Measurements from ENCODE around the gene LBP. TPM values are rescaled to one million over a fixed set of nuclear protein-coding genes. Genes with fewer than 3 reads are reported as not detected.

Gene LBP
- total RNA-seq, 2 donors from 2014 or later: 0.18 TPM; not detected in 1

DNA sequence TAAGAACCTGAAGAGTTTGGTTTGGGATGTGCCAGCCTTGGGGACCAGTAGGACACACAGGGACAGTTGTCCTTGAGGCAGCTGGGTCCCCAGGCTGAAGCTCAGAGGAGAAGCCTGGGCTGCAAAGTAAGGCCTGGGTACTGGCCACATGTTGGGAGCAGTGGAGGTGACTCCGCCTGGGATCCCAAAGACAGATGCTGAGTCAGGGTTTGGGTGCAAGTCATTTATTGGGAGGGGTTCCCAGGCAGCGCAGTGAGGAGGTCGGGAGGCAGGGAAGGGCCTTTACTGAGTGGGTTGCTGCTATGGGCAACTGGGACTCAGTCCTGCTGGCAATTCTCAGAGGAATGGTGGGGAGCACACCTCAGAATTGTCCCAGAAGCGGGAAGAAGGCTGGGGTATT lies 29.9 kb upstream of the LBP start:
- WGBS, 2 experiments (ENCODE audit: insufficient coverage in 1 of 2, insufficient read length in 1 of 2): 89 to 100% methylated on average over 3 to 4 of the region's 4 CpGs
- no peak overlapping the region for H3K9ac ChIP-seq (ENCODE audit: extremely low read depth, low read length, poor library complexity, severe bottlenecking)
- H3K4me3 ChIP-seq (ENCODE audit: low read length): no peak overlapping the region
- Mint-ChIP-seq H3K9me3 (no peaks in the 10 kb centered on the region), H3K27ac (no peak overlapping the region), H3K4me3 (no peak overlapping the region), H3K27me3 (ENCODE audit: insufficient read depth) (peaks cover 25% of the 10 kb centered on the region), H3K36me3 (ENCODE audit: low read depth) (no peaks in the 10 kb centered on the region), H3K4me1 (no peaks in the 10 kb centered on the region)
- H3K4me1 ChIP-seq (ENCODE audit: control insufficient read depth, insufficient read depth, low read length): no peaks in the 10 kb centered on the region
- peaks cover 2% of the 10 kb centered on the region for H3K27me3 ChIP-seq (ENCODE audit: control insufficient read depth, insufficient read depth, low read length, poor library complexity, severe bottlenecking)
- DNase-seq: no peak
- no peaks in the 10 kb centered on the region for H3K36me3 ChIP-seq (ENCODE audit: control insufficient read depth, insufficient read depth, low read length)
- H3K9me3 ChIP-seq (ENCODE audit: control insufficient read depth, low read length): no peaks in the 10 kb centered on the region
- no peak overlapping the region for H3K27ac ChIP-seq (ENCODE audit: low read depth, low read length)
- TF ChIP-seq, protein P1, sequence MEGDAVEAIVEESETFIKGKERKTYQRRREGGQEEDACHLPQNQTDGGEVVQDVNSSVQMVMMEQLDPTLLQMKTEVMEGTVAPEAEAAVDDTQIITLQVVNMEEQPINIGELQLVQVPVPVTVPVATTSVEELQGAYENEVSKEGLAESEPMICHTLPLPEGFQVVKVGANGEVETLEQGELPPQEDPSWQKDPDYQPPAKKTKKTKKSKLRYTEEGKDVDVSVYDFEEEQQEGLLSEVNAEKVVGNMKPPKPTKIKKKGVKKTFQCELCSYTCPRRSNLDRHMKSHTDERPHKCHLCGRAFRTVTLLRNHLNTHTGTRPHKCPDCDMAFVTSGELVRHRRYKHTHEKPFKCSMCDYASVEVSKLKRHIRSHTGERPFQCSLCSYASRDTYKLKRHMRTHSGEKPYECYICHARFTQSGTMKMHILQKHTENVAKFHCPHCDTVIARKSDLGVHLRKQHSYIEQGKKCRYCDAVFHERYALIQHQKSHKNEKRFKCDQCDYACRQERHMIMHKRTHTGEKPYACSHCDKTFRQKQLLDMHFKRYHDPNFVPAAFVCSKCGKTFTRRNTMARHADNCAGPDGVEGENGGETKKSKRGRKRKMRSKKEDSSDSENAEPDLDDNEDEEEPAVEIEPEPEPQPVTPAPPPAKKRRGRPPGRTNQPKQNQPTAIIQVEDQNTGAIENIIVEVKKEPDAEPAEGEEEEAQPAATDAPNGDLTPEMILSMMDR (conservative IDR thresholded peaks at IDR 0.05): no peak

DNA sequence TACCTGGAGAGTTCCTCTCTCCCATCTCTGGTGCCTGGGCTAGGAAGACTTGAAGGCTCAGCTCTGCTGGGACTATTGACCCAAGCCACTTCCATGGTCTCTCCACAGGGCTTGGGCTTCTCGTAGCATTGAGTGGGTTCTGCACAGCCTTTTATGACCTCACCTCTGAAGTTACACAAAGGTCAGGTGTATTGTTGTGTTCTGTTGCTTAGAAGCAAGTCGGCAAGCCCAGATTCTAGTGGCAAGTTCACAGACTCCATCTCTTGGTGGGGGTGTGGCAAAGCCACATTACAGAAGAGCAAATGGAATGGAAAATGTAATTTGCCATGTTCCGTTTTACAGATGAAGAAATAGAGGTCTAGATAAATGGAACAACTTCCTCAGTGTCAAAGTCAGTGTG lies 28.9 kb upstream of the LBP start:
- H3K4me1 ChIP-seq (ENCODE audit: control insufficient read depth, insufficient read depth, low read length): no peaks in the 10 kb centered on the region
- no peak overlapping the region for H3K27ac Mint-ChIP-seq
- H3K4me3 ChIP-seq (ENCODE audit: low read length): no peak overlapping the region
- no peaks in the 10 kb centered on the region for H3K4me1 Mint-ChIP-seq
- H3K9ac ChIP-seq (ENCODE audit: extremely low read depth, low read length, poor library complexity, severe bottlenecking): no peak overlapping the region
- peaks cover 24% of the 10 kb centered on the region for H3K27me3 Mint-ChIP-seq (ENCODE audit: insufficient read depth)
- H3K27me3 ChIP-seq (ENCODE audit: control insufficient read depth, insufficient read depth, low read length, poor library complexity, severe bottlenecking): peaks cover 4% of the 10 kb centered on the region
- H3K9me3 Mint-ChIP-seq: no peaks in the 10 kb centered on the region
- WGBS, 2 experiments (ENCODE audit: insufficient coverage in 1 of 2, insufficient read length in 1 of 2): 85 to 90% methylated on average over 2 to 3 of the region's 3 CpGs
- H3K36me3 Mint-ChIP-seq (ENCODE audit: low read depth): no peaks in the 10 kb centered on the region
- no peaks in the 10 kb centered on the region for H3K9me3 ChIP-seq (ENCODE audit: control insufficient read depth, low read length)
- H3K4me3 Mint-ChIP-seq: no peak overlapping the region
- TF ChIP-seq, protein P1 (conservative IDR thresholded peaks at IDR 0.05): no peak
- no peaks in the 10 kb centered on the region for H3K36me3 ChIP-seq (ENCODE audit: control insufficient read depth, insufficient read depth, low read length)
- DNase-seq: no peak
- H3K27ac ChIP-seq (ENCODE audit: low read depth, low read length): no peak overlapping the region

DNA sequence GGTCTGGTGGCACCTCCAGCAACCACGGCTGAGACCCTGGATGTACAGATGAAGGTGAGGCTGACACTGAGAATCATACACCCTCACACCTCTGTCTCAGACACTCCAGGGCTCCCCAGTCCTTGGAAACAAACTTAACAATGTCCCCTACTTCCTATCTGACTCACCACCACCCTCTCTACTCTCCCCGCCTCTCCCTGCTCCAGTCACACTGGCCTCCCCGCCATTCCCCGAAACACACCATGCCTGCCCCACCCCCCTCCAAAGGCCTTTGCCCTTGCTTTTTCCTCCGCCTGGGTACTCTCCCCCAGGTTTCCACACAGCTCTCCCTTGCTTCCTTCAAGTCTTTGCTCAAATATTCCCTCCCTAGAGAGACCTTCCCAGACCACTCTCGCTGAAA lies 26.1 kb upstream of the LBP start:
- H3K27me3 Mint-ChIP-seq (ENCODE audit: insufficient read depth): peaks cover 24% of the 10 kb centered on the region

More for the DNA sequence above, 26.1 kb upstream of the LBP start:
- no peaks in the 10 kb centered on the region for H3K9me3 Mint-ChIP-seq
- Histone ChIP-seq H3K9me3 (ENCODE audit: control insufficient read depth, low read length) (no peaks in the 10 kb centered on the region), H3K9ac (ENCODE audit: extremely low read depth, low read length, poor library complexity, severe bottlenecking) (no peak overlapping the region), H3K4me3 (ENCODE audit: low read length) (no peak overlapping the region), H3K36me3 (ENCODE audit: control insufficient read depth, insufficient read depth, low read length) (no peaks in the 10 kb centered on the region), H3K4me1 (ENCODE audit: control insufficient read depth, insufficient read depth, low read length) (no peaks in the 10 kb centered on the region), H3K27ac (ENCODE audit: low read depth, low read length) (no peak overlapping the region), H3K27me3 (ENCODE audit: control insufficient read depth, insufficient read depth, low read length, poor library complexity, severe bottlenecking) (peaks cover 8% of the 10 kb centered on the region)
- no peak for DNase-seq
- WGBS, 2 experiments (ENCODE audit: insufficient coverage in 1 of 2, insufficient read length in 1 of 2): 78 to 79% methylated on average over 2 to 6 of the region's 6 CpGs
- no peak overlapping the region for H3K4me3 Mint-ChIP-seq
- TF ChIP-seq, protein P1 (conservative IDR thresholded peaks at IDR 0.05): no peak
- H3K27ac Mint-ChIP-seq: no peak overlapping the region
- H3K4me1 Mint-ChIP-seq: no peaks in the 10 kb centered on the region
- H3K36me3 Mint-ChIP-seq (ENCODE audit: low read depth): no peaks in the 10 kb centered on the region

All from endodermal cell (in vitro differentiated cells).